Measurements from ENCODE around the gene GNAI3. TPM values are rescaled to one million over a fixed set of nuclear protein-coding genes. Genes with fewer than 3 reads are reported as not detected.

The GNAI3 gene
- total and polyA plus RNA-seq, 4 donors, result 2.7 to 10.4 (median 6.5) TPM

DNA sequence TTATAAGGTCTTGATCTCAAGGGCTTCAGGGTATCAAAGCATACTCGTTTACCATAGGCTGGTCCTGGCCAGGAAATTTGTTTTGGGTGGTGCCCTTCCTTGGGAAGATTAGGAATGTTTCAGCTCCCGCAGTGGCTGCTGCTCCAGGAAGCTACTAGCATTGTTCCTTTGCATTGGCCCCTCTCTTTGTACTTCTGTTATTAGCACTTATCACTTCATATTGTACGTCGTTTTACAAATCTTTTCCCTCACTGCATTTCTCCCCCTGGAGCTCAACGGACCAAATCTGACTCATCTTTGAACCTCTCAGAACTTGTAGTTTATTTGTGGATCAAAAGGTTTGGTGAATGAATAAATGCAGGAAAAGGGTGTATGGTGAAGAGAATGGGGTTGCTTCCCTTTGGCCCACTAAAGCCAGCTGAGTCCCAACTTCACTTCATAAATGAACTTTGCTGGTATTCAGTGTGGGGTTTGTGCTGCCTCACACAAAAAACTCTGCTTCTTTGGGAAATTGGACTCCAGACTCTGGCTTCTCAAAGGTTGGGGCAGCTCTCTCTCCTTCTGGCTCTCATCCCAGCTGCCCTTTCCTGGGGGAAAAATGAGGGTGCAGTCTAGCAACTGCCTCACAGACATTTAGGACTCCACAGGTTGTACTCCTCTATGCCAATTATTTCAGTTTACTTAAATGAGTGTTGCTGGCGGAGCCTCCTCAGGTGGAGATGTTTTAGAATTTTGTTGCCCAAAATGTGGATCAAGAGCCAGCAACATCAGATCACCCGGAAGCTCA, 65.1 kb downstream of the GNAI3 start:
- Histone ChIP-seq H3K9ac (ENCODE audit: insufficient read depth in 1 of 2, low read length in 2 of 2) (no peak overlapping the region), H3K4me1 (ENCODE audit: control insufficient read depth in 5 of 5, insufficient read depth in 5 of 5, low read length in 5 of 5) (peaks cover 0 to 7% (median 0%) of the 10 kb centered on the region in 5 donors), H3K4me3 (no peak overlapping the region), H3K27me3 (ENCODE audit: control insufficient read depth in 3 of 3, insufficient read depth in 3 of 3, low read length in 2 of 3) (peaks cover 0 to 8% (median 0%) of the 10 kb centered on the region in 3 donors), H3K27ac (ENCODE audit: low read depth in 1 of 2, low read length in 1 of 2) (peak overlapping the region in 1 of 2 donors; percentile 56), H3K9me3 (ENCODE audit: control insufficient read depth in 4 of 4, insufficient read depth in 3 of 4, low read length in 3 of 4) (no peaks in the 10 kb centered on the region), H3K36me3 (ENCODE audit: control insufficient read depth in 4 of 4, insufficient read depth in 4 of 4, low read length in 4 of 4) (no peaks in the 10 kb centered on the region)
- no peak for ATAC-seq (ENCODE audit: insufficient read depth, low FRiP score)
- TF ChIP-seq CTCF (IDR thresholded peaks at IDR 0.05; ENCODE audit: control extremely low read depth, extremely low read depth), result no peak
- DNase-seq, result no peak
- WGBS, 2 donors, result 52 to 78% methylated on average over 7 of the region's 7 CpGs

- Histone ChIP-seq H3K36me3 (ENCODE audit: control insufficient read depth in 4 of 4, insufficient read depth in 4 of 4, low read length in 4 of 4) (no peaks in the 10 kb centered on the region), H3K9me3 (ENCODE audit: control insufficient read depth in 4 of 4, insufficient read depth in 3 of 4, low read length in 3 of 4) (no peaks in the 10 kb centered on the region), H3K27ac (ENCODE audit: low read depth in 1 of 2, low read length in 1 of 2) (no peak overlapping the region), H3K4me1 (ENCODE audit: control insufficient read depth in 5 of 5, insufficient read depth in 5 of 5, low read length in 5 of 5) (peaks cover 0 to 22% (median 6%) of the 10 kb centered on the region in 5 donors), H3K4me3 (no peak overlapping the region), H3K27me3 (ENCODE audit: control insufficient read depth in 3 of 3, insufficient read depth in 3 of 3, low read length in 2 of 3) (peaks cover 0 to 2% (median 0%) of the 10 kb centered on the region in 3 donors), H3K9ac (ENCODE audit: insufficient read depth in 1 of 2, low read length in 2 of 2) (no peak overlapping the region)
- peak in 2 of 3 donors; percentile 29 to 35 for DNase-seq
- TF ChIP-seq CTCF (IDR thresholded peaks at IDR 0.05; ENCODE audit: control extremely low read depth, extremely low read depth), result no peak
- 18 to 40% methylated on average over 3 of the region's 3 CpGs for WGBS, 2 donors
- ATAC-seq (ENCODE audit: insufficient read depth, low FRiP score), result peak; percentile 50
Measured at GRCh38 chr1:109615879-109616278, 67.5 kb downstream of the GNAI3 start.

DNA sequence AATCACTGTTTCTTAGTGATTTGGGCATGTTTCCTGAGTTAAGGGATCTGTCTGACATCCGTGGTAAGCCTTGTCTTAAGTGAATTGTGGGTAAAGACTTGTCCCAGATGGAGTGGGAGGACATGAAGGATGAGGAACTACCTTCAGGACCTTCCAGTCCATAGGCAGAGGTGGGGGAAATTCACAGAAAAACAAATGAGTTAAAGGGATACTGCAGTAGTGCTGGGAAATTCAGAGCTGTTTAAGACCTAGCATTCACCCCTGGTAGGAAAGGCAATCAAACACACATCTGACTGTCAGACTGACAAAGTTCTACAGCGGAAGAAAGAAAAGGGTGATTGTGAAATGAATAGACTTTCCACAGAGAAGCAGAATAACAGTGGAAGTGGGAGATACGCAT, 68.0 kb downstream of the GNAI3 start:
- WGBS, 2 donors, result 37 to 60% methylated on average over 3 of the region's 3 CpGs
- H3K4me3 ChIP-seq, result no peak overlapping the region
- no peak for TF ChIP-seq CTCF (IDR thresholded peaks at IDR 0.05; ENCODE audit: control extremely low read depth, extremely low read depth)
- peaks cover 0 to 23% (median 6%) of the 10 kb centered on the region in 5 donors for H3K4me1 ChIP-seq (ENCODE audit: control insufficient read depth in 5 of 5, insufficient read depth in 5 of 5, low read length in 5 of 5)
- H3K27ac ChIP-seq (ENCODE audit: low read depth in 1 of 2, low read length in 1 of 2), result peak overlapping the region in 1 of 2 donors; percentile 55
- no peak overlapping the region for H3K9ac ChIP-seq (ENCODE audit: insufficient read depth in 1 of 2, low read length in 2 of 2)
- no peaks in the 10 kb centered on the region for H3K36me3 ChIP-seq (ENCODE audit: control insufficient read depth in 4 of 4, insufficient read depth in 4 of 4, low read length in 4 of 4)
- peaks cover 0 to 2% (median 0%) of the 10 kb centered on the region in 3 donors for H3K27me3 ChIP-seq (ENCODE audit: control insufficient read depth in 3 of 3, insufficient read depth in 3 of 3, low read length in 2 of 3)
- no peak for ATAC-seq (ENCODE audit: insufficient read depth, low FRiP score)
- no peaks in the 10 kb centered on the region for H3K9me3 ChIP-seq (ENCODE audit: control insufficient read depth in 4 of 4, insufficient read depth in 3 of 4, low read length in 3 of 4)
- no peak for DNase-seq

Measured in lung (tissue), 12 donors.